GM18498 (cell line): ENCODE results near the gene PAX5.

ENCODE experiments used
- ATAC-seq: cut with Tn5 transposase; IDR thresholded peaks from one replicate; pipeline ENCODE4 v1.9.1; 2021; ENCODE audit warnings: mild to moderate bottlenecking, moderate library complexity; ENCODE audit not compliant: unreplicated experiment

The PAX5 gene

DNA sequence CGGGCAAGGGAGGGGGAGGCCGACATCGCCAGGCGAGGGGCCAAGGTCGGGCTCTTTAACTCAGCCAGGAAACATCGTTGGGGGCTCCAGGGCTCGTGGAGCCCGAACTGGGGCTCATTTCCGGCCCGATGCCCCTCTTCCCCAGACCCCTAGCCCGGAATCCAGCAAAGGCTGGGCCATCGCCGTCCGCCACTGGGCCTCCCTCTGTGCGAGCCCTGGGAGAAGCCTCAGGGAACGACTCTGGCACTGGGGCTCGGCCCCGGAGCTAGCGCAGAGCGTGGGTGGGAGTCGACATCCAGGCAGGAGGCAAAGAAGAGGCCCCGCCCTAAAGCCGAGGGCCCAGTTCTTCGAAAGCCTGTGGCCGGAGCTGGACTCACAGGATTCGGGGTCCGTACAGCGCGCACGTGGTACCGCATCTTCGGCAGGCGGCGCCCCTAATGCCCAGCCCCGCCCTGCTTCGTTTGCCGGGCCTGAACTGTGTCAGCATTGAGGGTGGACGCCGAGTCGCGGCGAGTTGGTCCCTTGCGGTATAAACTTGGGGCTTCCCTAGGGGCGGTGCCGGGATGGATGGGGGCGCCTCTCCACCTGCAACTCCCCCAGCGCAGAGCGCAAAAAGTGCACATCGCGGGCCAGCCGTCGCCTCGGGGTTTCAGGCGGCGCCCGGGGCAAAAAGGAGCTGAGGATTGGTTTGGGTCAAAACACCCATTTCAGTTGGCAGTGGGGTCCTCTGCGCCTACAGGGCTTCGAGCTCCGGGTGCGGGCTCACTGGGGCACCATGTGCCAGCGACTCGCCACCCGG is 3.6 kb upstream of the PAX5 start:
- ATAC-seq, result peak; percentile 7

DNA sequence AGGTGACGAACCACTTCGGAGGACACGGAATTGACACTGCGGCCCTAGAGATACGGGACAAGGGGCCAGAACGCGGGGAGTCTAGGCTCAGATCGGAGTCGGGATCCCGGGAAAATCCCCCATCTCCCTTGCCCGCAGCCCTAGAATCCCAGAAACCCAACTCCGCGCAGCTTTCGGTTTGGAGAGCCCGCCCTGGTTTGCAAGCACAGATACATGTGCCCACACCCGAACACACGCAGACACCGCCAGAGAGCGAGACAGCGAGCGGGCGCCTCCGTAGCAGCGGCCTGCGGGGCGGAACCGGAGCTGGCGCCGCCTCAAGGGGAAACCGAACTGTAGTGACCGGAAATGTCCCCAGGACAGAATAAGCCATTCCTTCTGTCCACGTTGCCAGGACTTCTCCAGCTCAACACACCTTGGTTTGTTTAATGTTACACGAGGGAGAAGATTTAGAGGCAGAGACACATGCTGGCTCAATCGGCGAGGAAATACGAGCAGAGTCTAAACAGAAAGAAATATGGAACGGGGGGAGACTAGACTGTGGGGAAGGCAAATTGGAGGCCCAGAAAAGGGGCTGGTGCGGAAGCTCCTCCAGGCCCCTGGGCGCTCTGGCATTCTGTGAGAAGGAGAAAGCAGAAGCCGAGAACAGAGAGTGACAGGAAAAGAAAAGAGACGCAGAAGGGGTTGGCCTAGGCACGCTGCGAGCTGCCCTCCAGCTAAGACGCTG is 2.9 kb upstream of the PAX5 start:
- ATAC-seq, result peak; percentile 35

DNA sequence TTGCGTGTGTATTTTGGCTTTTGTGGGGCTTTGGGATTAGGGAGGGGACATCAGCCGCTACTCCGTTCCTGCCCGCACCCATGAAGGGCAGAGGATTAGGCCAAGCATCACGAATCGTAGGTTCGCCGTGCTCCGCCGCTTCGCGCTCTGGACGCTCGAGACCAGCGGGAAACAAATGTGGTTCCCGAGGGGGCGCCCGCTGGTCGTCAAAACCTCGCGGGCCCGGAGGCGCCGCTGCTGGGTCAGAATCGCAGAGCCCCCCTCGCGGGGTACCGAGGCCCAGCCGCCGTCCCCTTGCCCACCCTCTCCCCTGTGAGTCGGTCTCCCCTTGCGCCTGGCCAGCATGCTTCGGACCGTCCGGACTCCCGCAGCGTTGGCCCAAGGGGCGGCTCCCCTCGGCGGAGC is 2.3 kb upstream of the PAX5 start:
- ATAC-seq, result peak; percentile 9

DNA sequence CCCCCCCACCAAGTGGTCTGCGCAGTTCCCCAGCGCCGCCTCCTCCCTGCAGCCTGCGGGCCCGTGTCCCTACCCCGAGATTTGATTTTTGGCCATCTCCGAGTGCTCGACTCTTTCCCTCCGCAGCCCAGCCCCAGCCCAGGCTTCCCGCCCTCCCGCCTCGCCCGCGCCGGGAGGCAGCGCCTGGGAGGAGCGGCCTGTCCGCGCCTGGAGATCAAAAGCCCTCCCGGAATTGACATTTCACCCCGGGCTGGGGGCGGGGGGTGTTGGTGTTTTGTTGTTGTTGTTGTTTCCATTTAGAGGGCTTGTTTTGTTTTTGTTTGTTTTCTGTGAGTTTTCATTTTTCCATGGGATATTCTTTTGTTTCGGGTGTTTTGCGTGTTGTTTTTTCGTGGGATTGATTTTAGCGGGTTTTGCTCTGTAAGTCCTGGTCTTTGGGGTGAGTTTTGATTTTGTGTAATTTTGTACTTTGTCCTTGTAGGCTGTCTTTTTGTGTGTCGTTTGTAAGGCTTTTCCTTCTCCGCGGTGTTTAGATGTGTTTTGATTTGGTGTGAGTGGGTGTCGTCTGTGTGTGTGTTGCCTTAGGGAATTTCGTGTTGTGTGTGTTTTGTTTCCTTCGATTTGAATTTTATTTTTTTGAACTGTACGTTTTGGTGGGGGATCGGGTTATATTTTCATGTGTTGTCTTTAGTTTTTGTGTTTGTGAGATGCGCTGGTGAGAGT is 1.7 kb upstream of the PAX5 start:
- ATAC-seq, result no peak

DNA sequence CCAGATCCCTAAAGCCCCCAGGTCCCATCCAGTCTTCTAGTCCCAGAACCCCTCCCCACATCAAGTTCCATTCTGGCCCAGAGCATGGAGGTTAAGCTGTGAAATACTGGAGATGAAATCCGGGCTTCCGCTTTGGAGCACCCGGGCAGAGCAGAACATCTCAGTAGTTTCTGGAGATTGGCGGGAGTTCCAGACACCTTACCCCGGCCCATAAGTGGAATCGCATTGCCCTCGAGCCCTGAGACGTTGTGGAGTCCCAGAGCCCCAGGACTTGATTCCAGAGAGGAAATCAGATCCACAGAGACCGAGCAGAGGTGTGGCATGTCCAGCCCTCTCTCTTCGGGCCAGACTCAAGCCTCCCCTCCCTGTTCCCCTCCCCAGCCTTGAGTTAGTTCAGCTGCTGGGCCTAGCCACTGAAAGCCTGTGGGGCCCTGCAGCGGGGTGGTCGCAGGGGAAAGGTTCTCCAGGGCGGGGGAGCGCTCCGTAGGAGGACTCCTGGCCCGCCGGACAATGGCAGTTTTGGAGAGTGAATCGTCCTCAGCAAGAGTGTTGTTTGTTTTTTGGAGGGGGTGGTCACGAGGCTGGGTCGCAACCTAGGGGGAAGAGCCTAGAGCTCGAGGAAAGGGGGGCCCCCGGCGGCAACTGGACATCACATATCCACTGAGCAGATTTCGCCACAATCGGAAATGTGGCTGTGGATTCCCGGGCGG is 1.0 kb upstream of the PAX5 start:
- no peak for ATAC-seq

DNA sequence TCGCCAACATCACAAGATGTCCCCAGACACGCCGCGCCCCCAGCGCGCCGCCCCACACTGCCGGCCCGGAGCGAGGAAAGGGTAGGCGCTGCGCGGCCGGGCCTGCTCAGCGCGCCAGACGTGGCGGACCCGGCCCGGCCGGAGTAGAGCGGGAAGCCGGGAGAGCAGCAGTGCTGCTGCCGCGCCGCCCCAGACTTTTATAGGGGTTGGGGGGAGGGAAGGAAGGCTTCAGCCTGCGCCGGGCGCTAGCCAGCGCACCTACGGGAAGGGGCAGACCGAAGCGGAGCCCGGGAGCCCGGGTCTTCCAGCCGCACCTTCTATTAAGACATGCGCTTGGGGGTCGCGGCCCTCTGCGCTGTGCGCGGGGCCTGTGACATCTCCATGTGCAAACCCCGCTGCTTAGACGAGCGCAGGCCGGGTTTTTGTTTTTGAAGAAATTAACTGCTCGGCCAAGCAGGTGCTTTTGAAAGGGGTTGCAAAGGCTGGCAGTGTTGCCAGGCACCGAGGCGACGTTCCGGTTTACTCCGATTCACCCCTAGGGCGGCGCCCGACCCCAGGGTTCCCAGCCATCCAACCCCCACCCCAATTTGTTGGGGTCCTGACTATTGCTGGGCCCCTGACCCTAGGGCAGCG is 353 bp upstream of the PAX5 start:
- peak; percentile 33 for ATAC-seq

DNA sequence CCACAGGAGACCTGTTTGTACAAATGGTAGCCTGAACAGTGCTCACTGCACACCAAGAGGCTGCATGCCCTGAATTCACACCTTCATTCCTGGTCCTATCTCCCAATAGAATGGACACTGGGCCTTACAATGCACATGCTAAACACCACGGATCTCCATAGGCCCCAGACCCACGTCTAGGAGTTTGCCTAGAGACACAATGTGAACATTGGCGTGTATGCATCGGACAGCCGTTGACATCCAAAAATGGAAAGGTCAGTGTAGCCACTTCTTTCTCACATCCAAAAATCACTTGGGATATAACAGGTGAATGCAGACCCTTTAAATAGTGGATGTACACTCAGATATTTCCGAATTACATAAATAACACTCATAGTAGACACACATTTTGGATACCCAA is 927 bp downstream of the PAX5 start:
- ATAC-seq, result no peak

DNA sequence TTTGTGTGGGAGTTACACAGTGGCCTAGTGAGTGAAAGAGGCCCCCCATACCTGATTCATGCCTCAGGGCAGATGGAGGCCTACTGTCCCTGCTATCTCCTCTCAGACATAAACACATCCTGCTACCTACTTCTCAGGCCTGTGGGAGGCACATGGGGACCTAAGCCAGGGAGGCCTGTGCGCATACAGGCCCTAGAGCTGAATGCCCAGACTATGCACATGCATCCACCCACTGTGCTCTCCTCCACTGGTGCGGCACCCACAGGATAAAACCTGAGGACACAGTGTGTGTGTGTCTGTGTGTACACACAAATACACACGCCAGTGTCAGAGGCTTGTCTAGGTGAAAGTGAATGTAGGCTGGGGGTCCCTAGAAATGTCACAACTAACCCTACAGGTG is 1.4 kb downstream of the PAX5 start:
- no peak for ATAC-seq

DNA sequence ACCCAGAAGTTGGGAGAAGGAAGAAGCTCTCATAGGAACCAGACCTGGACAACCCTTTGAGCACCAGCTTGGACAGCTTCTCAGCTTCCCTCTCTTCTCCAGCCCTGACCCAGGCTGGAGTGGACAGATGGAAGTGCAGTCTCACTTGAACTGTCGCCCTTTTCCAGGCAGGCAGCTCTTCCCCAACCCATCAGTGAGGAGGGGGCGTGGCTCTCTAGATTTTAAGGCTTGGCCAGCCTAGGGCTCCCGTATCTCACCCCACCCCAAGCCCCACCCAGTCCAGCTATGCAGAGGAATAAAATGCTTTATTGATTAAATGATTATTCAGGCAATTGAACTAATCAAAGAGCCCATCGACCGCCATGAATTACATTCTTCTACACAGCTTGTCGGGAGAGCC is 2.2 kb downstream of the PAX5 start:
- ATAC-seq, result no peak

DNA sequence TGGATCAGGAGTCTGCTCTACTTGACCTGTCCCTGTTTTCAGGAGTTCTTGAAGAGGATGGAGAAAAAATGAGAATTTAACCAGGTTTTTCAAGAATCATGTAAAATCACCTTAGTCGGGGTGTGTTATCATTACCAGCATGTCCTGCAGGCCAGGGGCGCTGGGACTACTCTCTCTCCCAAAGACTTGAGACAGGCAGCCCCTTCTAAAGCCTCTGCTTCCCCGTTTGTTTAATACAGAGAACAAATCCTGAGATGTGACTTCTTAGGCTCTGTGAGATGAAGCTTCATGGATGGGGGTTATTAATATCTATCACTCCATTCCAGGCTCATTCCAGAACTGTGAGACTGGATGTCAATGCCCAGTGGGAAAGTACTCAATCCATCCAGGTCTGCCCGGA is 3.0 kb downstream of the PAX5 start:
- ATAC-seq, result no peak

DNA sequence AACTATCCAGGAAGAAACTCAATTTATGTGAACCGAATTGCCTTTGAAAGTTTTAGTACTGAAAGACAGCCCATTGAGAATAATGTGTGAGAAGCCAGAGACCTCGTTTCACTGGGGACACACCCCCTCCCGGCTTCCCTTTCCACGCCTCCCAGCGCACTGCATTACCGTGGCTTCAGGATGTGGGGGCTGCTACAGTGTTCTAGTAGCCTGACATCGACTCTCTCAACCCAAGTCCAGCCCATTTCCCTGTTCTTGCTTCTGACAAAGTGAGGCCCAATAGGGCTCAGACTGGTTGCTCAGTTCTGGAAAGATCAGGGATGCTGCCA is 3.5 kb downstream of the PAX5 start:
- ATAC-seq, result peak; percentile 21

DNA sequence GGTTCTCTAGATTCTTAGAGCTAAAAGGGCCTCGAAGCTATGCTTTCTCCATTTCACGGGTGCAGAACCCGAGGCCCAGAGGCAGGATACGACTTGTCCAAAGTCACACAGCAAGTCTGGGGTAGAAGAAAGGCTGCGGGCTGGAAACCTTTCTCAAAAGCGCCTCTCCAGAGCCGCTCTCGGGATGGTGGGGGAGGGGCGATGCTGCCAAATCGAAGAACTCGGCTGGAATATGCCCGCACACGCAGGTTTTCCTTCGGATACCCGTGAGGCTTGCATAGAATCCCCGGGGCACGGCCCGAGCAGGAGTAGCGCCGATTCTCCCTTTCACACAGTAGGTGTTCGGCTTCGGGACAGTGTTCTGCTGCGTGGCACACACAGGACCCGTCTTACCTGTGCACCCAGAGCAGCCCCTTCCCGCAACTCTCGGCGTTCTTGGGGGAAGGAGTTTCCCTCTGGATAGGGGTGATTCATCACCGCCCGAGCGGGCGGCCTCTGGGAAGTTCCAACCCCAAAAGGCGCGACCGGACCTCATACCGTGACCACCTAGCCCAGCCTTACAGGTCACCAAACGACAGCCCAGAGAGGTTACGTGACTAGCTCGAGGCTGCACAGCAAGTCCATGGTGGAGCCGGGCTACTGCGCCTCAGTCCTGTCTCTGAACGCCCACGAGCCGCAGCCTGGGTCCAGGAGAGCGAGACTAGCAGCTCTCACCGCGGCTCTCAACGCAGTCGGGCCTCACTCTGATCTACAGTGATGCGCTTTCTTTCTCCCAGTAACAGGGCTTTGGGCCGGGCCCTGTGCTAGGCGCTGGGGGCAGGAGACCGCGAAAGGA is 4.1 kb downstream of the PAX5 start:
- no peak for ATAC-seq

DNA sequence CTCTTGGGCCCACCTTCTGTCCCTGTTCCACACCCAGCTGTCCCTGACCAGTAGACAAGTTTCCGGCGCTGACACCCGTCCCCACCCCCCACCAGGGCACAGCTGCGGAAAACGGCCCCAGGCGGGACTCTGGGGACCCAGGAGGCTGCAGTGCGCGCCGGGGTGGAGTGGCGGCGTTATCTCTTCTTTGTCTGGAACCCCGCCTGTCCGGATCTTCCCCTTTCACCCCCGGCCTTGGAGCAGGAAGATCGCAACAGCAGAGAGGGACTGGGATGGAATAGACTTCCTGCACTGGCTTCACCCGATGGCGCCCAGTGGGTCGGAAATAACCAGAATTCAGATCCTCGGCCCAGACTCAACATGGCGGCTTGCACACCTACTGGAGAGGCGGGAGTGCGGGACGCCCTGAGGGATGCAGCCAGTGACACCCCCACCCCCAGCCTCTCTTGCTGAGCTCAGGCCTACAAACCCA is 4.7 kb downstream of the PAX5 start:
- no peak for ATAC-seq

DNA sequence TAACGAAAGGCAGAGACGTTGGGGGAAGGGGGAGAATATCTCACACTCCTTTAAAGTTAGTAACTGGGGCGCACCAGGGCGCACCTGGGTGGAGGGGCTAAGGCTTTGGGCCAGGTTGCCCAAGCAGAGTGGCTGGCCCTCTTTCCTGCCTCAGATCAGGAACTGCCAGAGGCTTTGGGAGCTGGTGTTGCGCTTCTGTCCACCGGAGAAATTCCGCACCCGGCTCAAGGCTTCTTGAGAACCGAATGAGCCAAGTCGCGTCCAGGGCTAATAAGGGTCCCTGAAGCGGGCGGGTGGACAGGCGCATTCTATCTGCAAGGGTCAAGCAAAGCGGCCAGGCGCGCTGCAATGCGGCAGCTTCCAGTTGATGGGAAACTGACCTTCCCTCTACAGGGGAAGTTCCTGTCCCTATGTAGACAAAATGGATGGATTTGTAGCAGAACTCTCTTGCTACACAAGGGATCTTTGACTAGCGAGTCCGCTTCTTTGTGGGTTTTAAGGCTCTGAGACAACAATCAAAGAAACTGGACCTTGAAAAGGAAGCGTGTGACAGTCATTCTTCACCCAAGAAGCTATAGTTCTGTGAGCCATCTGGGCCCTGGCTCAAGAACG is 5.5 kb downstream of the PAX5 start:
- no peak for ATAC-seq

DNA sequence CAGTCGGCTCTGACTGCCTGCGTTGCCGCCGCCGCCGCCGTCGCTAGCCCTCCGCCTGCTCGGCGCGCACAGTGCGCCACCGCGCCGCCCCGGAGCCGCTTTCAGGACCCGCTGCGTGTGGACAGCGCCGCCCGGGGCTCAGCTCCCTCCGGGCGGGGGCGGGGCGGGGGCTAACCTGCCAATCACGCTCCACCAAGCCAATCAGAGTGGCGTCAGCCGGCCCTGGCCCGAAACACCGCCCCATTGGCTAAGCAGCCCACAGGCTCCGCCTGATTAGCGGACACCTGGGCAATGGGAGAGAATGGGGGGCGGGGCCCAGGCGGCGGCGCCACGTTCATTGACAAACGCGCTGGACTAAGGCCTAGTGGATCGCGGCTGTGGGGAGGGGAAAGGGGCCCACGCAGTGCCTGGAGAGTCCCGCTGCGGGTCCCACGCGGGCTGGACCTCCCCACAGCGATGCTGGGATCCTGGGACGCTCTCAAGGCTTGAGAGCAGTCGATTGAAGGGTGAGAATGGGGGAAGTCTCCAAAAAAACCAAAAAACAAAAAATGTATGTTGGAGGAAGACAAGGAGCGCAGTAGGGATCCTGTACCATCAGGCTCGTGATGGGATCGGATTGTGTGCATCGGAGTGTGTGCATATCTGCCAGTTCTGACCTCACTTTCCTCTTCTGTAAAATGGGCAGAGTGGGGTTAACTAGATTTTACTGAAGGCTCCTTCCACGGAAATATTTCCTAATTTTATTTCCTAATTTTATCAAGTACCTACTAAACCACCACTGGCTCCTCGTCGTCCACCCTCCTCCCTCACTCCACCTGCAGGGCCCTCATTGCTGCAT is 6.3 kb downstream of the PAX5 start:
- ATAC-seq, result peak; percentile 80

DNA sequence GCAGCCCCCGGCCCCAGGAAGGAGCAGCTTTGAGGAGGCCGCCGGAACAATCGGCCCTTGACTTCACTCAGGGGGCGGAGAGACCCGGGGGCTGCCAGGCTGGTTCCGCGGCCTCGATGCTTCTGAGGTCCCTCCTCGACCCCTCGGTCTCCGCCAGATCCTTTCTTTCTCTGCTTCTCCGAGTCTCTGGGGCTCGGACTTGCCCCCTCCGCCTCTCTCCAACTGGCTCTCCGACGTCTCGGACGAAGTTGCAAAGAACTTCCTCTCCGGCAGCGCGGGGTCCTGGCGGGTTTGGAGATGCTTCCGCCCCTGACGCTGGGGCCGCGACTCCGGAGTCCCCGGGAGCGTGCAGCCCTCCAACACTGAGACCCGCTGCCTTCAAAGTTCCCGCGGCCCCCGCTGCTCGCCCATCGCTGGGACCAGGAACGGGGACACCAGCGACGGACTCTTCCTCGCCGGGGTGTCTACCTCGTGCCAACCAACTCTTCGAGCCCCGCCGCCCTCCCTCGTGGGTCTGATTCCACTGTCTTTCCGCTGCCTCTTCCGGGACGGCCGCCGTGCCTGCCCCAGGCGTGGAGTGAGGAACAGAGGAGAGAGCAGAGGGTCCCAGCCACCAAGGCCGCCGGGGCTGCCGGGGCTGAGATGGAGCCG is 7.0 kb downstream of the PAX5 start:
- peak; percentile 1 for ATAC-seq

DNA sequence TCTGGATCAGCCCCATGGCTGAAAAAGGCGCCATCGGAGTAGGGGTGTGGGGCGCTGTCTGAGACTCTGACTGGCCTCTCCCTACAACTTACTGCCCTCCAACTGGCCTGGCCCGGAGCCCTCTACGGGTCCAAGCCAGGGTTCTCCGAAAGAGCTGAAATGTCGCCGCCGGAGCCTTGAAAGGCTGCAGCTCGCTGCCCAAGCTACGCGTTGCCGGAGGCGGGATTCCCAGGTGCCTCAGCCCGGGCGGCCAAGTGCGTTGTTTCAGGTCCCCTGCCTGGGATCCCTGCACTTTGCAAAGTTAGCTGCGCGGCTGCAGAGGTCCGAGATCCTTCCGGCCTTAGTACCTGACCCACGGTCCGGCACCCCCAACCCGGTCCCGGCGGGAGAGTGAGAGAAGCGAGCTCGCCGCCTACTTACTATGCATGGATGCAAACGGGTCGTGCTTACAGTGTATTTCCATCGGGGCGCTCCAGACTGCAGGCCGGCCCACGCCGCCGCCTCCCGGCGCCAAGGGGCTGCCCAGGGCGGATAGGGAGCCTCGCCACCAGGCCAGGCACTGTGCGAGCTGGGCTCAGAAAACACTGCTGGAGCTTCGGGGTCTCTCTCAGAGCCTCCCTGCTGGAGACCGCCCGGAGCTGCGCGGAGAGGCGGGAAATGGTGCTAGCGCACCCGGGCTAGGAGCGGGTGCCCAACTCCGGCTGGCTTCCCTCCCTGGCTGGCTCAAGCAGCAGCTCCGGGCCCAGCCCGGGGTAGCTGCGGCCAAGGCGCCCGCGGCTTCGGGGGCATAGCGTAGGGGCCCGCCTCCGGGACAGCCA is 7.7 kb downstream of the PAX5 start:
- no peak for ATAC-seq
